Astrocyte (in vitro differentiated cells and primary cell): Measurements from ENCODE around the gene ADAM19.

ENCODE experiments used
- CTCF ChIP-seq: IDR thresholded peaks from 2 replicates; pipeline ENCODE4 v1.5.1; 2011; ENCODE audit warnings: low read depth, mild to moderate bottlenecking, inconsistent platforms, low read length, moderate library complexity; ENCODE audit not compliant: insufficient read depth
- EZH2 ChIP-seq: IDR thresholded peaks from 2 replicates; pipeline ENCODE4 v1.6.1; 2012; ENCODE audit warnings: mild to moderate bottlenecking, low read length, inconsistent platforms; ENCODE audit not compliant: insufficient read depth

- TF ChIP-seq CTCF (peak; percentile 46), EZH2 (no peak)
Observed at GRCh38 chr5:157431544-157432200, 143.9 kb downstream of the ADAM19 start.
